ENCODE results near the gene ACSF3. TPM values are rescaled to one million over a fixed set of nuclear protein-coding genes. Genes with fewer than 3 reads are reported as not detected.

The ACSF3 gene
- total RNA-seq, 2 donors from 2014 or later: 24.1 to 41.7 TPM

DNA sequence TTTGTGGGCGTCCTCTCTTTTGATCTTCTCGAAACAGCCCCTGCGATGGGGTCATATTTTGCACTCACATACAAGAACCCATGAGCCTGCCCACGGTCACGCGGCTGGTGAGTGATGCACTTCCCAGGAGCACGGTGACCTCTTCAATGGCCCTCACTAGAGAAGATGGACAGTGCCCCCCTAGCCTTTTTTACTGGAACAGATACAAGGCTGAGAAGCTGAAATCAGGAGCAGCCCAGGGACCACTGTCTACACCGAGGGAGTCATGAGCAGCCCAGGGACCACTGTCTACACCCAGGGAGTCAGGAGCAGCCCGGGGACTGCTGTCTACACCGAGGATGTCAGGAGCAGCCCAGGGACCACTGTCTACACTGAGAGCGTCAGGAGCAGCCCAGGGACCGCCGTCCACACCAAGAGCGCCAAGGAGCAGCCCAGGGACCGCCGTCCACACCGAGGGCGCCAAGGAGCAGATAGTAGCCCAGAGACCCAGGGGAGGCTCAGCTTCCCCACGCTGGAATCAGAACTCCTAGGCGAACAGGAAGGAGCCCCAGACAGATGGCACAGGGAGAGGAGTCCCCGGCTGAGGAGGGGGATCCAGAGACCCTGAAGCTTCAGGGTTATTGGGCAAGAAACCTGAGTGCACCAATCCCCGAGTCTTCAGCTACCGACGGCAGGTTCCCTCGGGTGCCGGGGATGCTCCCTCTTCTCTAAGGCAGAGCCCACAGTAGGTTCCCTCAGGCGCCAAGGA is 23.7 kb downstream of the ACSF3 start:
- H3K4me3 ChIP-seq: no peak overlapping the region
- H3K27me3 ChIP-seq (replicated peaks; ENCODE audit: insufficient read depth): no peaks in the 10 kb centered on the region
- no peak for TF ChIP-seq CTCF (IDR thresholded peaks at IDR 0.05)
- DNase-seq (ENCODE audit: low spot score) (no peak), ATAC-seq (ENCODE audit: insufficient number of reproducible peaks, low FRiP score, low read depth) (no peak)
- H3K27ac ChIP-seq: no peak overlapping the region
- H3K4me1 ChIP-seq (ENCODE audit: control insufficient read depth in 1 of 2, low read depth in 2 of 2): no peaks in the 10 kb centered on the region
- no peaks in the 10 kb centered on the region for H3K9me3 ChIP-seq
- H3K36me3 ChIP-seq: peaks cover 57% of the 10 kb centered on the region

- Histone ChIP-seq H3K4me3 (no peak overlapping the region), H3K36me3 (peaks cover 54% of the 10 kb centered on the region), H3K4me1 (ENCODE audit: control insufficient read depth in 1 of 2, low read depth in 2 of 2) (no peaks in the 10 kb centered on the region), H3K9me3 (no peaks in the 10 kb centered on the region), H3K27me3 (replicated peaks; ENCODE audit: insufficient read depth) (no peaks in the 10 kb centered on the region), H3K27ac (no peak overlapping the region)
- DNase-seq (ENCODE audit: low spot score) (no peak), ATAC-seq (ENCODE audit: insufficient number of reproducible peaks, low FRiP score, low read depth) (no peak)
- TF ChIP-seq CTCF (IDR thresholded peaks at IDR 0.05): no peak
Measured at GRCh38 chr16:89117975-89118289, 24.3 kb downstream of the ACSF3 start.

DNA sequence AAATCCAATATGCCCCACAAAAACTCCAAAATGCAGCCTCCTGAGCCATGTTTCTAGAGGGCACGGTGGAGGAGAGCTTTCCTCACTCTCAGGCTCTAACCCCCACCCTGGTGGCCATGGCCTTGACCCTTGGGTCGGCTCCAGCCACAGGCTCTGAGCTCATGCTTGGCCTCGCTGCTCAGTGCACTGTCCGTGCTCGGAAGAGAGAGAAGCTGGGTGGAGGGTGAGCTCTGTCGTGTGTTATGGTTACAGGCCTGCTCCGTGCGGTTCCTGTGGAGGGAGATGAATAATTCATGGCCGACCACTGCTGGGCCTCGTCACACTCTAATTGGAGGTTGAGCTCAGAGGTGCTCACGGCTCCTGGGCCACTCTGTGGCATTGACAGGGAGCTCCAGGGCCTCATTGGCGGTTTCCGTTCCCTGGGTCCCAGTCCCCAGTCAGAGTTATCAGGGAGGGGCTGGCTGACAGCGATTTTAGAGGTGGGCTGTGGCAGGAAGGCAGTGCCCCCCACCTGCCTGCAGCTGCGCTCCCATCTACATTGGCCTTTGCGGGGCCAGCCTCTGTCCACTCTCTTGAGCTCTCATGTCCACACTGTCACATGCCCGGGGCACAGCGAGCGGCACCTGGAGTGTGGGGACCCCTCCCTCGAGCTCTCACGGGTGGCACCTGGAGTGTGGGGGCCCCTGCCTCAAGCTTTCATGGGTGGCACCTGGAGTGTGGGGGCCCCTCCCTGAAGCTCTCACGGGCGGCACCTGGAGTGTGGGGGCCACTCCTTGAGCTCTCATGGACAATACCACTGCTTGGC is 24.9 kb downstream of the ACSF3 start:
- ATAC-seq (ENCODE audit: insufficient number of reproducible peaks, low FRiP score, low read depth) (no peak), DNase-seq (ENCODE audit: low spot score) (no peak)
- Histone ChIP-seq H3K4me3 (no peak overlapping the region), H3K27me3 (replicated peaks; ENCODE audit: insufficient read depth) (no peaks in the 10 kb centered on the region), H3K9me3 (no peaks in the 10 kb centered on the region), H3K4me1 (ENCODE audit: control insufficient read depth in 1 of 2, low read depth in 2 of 2) (no peaks in the 10 kb centered on the region), H3K36me3 (peaks cover 52% of the 10 kb centered on the region), H3K27ac (no peak overlapping the region)
- no peak for TF ChIP-seq CTCF (IDR thresholded peaks at IDR 0.05)

DNA sequence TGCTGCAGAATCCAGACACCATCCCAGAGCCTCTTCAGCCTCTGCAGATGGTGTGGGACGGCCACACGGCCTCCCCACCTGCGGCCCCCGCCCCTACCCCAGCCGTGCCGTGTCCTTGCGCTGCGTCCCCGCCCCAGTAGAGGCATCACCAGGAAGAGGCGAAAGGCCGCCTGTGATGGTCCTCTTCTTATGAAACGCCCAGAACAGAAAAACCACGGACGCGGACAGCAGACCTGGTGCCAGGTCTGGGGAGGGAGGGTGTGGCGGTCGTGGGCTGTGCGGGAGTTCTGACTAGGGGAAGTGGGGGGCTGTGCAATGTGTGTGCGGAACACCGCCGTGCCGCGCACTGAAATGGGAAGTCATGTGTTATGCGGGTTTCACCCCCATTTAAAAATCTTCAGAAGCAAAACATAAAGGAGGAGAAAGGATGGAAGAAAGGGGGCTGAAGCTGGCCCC is 25.5 kb downstream of the ACSF3 start:
- H3K4me3 ChIP-seq: no peak overlapping the region
- H3K9me3 ChIP-seq: no peaks in the 10 kb centered on the region
- DNase-seq (ENCODE audit: low spot score): no peak
- H3K4me1 ChIP-seq (ENCODE audit: control insufficient read depth in 1 of 2, low read depth in 2 of 2): no peaks in the 10 kb centered on the region
- no peak for ATAC-seq (ENCODE audit: insufficient number of reproducible peaks, low FRiP score, low read depth)
- TF ChIP-seq CTCF (IDR thresholded peaks at IDR 0.05): no peak
- peaks cover 49% of the 10 kb centered on the region for H3K36me3 ChIP-seq
- no peak overlapping the region for H3K27ac ChIP-seq
- no peaks in the 10 kb centered on the region for H3K27me3 ChIP-seq (replicated peaks; ENCODE audit: insufficient read depth)

DNA sequence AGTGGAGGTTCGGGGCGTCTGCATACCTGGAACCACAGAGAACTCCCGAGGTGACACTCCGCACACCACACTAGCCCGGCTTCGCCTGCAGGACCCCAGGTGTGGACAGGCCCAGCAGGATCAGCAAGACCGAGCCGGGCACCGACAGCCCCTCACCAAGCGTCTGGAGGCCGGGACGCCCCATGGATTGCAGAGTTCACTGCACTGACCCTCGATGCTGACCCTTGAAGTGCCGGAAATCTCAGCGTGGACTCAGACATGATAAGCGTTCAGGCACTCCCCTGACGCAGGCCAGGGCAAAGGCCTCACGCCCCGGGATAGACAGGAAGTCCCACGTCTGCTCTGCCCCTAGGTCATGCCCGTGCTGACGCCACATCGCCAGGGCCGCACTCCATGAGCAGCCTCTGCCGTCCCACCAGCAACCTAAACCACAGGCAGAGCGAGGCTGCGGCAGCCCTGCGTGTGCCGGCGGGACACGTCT is 26.0 kb downstream of the ACSF3 start:
- Histone ChIP-seq H3K27me3 (replicated peaks; ENCODE audit: insufficient read depth) (no peaks in the 10 kb centered on the region), H3K4me3 (no peak overlapping the region), H3K4me1 (ENCODE audit: control insufficient read depth in 1 of 2, low read depth in 2 of 2) (no peaks in the 10 kb centered on the region), H3K36me3 (peaks cover 44% of the 10 kb centered on the region), H3K9me3 (no peaks in the 10 kb centered on the region), H3K27ac (no peak overlapping the region)
- TF ChIP-seq CTCF (IDR thresholded peaks at IDR 0.05): no peak
- no peak for DNase-seq (ENCODE audit: low spot score)
- no peak for ATAC-seq (ENCODE audit: insufficient number of reproducible peaks, low FRiP score, low read depth)

Data from thoracic aorta (tissue), 2 donors.